Fibroblast of lung (primary cell): ENCODE results near the gene FGFBP3. TPM values are rescaled to one million over a fixed set of nuclear protein-coding genes. Genes with fewer than 3 reads are reported as not detected.

Experiments
- DNase-seq, 2 donors: peaks; one replicate each; pipeline versions ENCODE4 v3.0.0 to v3.0.0-alpha.2; 2010; ENCODE audit warnings: low read depth in 2 of 2
- H2AFZ ChIP-seq: 2 replicates; pipeline ENCODE4 v1.5.1; 2012; ENCODE audit warnings: low read length, control low read depth, inconsistent platforms
- H3K27ac ChIP-seq: 2 replicates; pipeline ENCODE4 v1.5.1; 2011; ENCODE audit warnings: low read length, control low read depth; ENCODE audit not compliant: insufficient read depth
- H3K27me3 ChIP-seq: 2 replicates; pipeline ENCODE4 v1.5.1; 2011; ENCODE audit warnings: mild to moderate bottlenecking, low read length; ENCODE audit not compliant: control insufficient read depth, insufficient read depth
- H3K36me3 ChIP-seq: 2 replicates; pipeline ENCODE4 v1.5.1; 2011; ENCODE audit warnings: low read length; ENCODE audit not compliant: control insufficient read depth, insufficient read depth
- H3K4me1 ChIP-seq: 2 replicates; pipeline ENCODE4 v1.5.1; 2011; ENCODE audit warnings: low read length; ENCODE audit not compliant: control insufficient read depth, insufficient read depth; ENCODE audit errors: extremely low read depth
- H3K4me2 ChIP-seq: 2 replicates; pipeline ENCODE4 v1.5.1; 2011; ENCODE audit warnings: low read length, control low read depth; ENCODE audit not compliant: insufficient read depth; ENCODE audit errors: extremely low read depth
- H3K4me3 ChIP-seq, 4 experiments: fragments of 200-600 bp in 1 of 4; sonication (generic) in 1 of 4; replicated peaks in 1 of 4; 2 replicates each; pipeline ENCODE4 v1.5.1; 2011 to 2016; ENCODE audit warnings: low read length in 4 of 4, low read depth in 3 of 4, mild to moderate bottlenecking in 3 of 4, control low read depth in 2 of 4, inconsistent platforms in 1 of 4, mixed read lengths in 1 of 4; ENCODE audit not compliant: insufficient read depth in 1 of 4; ENCODE audit errors: control extremely low read depth in 1 of 4
- H3K79me2 ChIP-seq: 2 replicates; pipeline ENCODE4 v1.5.1; 2012; ENCODE audit warnings: mild to moderate bottlenecking, low read length, inconsistent platforms; ENCODE audit not compliant: control insufficient read depth, insufficient read depth
- H3K9ac ChIP-seq: 2 replicates; pipeline ENCODE4 v1.5.1; 2011; ENCODE audit warnings: mild to moderate bottlenecking, low read length, control low read depth; ENCODE audit not compliant: insufficient read depth
- H3K9me3 ChIP-seq: 2 replicates; pipeline ENCODE4 v1.5.1; 2012; ENCODE audit warnings: low read depth, low read length; ENCODE audit not compliant: control insufficient read depth, insufficient read depth
- H4K20me1 ChIP-seq: 2 replicates; pipeline ENCODE4 v1.5.1; 2011; ENCODE audit warnings: low read length; ENCODE audit not compliant: control insufficient read depth, insufficient read depth; ENCODE audit errors: extremely low read depth
- CTCF ChIP-seq, 2 donors: IDR thresholded peaks in 1 of 2; conservative IDR thresholded peaks in 1 of 2; 1 replicate in 1 of 2; 2 replicates in 1 of 2; pipeline ENCODE4 v1.5.1; 2011 to 2012; ENCODE audit warnings: low read length in 2 of 2, control low read depth in 1 of 2, inconsistent platforms in 1 of 2, low read depth in 1 of 2, mild to moderate bottlenecking in 1 of 2
- EZH2 ChIP-seq: IDR thresholded peaks from 2 replicates; pipeline ENCODE4 v1.5.1; 2012; ENCODE audit warnings: low read length, control low read depth, mild to moderate bottlenecking; ENCODE audit errors: missing control alignments
- polyA plus RNA-seq, 2 donors: library from polyadenylated mRNA; depleted of rRNA in 1 of 2; stranded (reverse) in 1 of 2; unstranded in 1 of 2; fragments of >200 nt; gene quantifications; 2 replicates each; pipeline ENCODE4 v1.2.1, GENCODE V29; 2011 to 2012; ENCODE audit warnings: missing spikeins in 1 of 2
- total RNA-seq: library from RNA; depleted of rRNA; stranded (reverse); fragments of >200 nt; gene quantifications from 2 replicates; pipeline ENCODE4 v1.2.1, GENCODE V29; 2014

Gene FGFBP3
- total and polyA plus RNA-seq, 2 donors (not counting 1 experiment from before 2014, with no cell fraction given) = 0.25 to 0.50 TPM

DNA sequence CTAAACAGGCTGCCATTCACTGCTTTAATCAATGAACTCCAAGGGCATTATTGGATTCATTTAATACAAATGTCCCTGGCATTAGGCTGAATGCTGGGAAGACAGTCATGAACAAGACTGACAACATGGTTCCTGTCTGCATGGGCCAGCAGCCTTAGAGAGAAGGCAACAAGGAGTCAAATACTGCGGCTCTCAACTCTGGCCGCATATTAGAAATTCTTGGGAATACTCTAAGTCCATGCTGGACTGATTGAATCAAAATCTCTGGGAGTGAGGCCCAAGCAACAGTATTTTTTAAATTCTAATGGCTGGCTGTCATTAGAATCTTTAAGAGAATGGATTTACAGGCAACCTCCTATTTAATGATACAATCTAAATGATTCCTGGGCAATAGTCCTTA lies 34.1 kb downstream of the FGFBP3 start:
- H3K27ac ChIP-seq = no peak overlapping the region
- DNase-seq = no peak
- H3K9me3 ChIP-seq = no peaks in the 10 kb centered on the region
- H3K36me3 ChIP-seq = no peaks in the 10 kb centered on the region
- no peak for TF ChIP-seq EZH2
- TF ChIP-seq CTCF (conservative IDR thresholded peaks at IDR 0.05 in 1 of 2, IDR thresholded peaks at IDR 0.05 in 1 of 2; ENCODE audit: low read depth in 1 of 2, low read length in 2 of 2) = no peak
- no peak overlapping the region for H3K4me2 ChIP-seq
- no peaks in the 10 kb centered on the region for H3K27me3 ChIP-seq
- H4K20me1 ChIP-seq = no peaks in the 10 kb centered on the region
- H3K9ac ChIP-seq = no peak overlapping the region
- H3K4me1 ChIP-seq = no peaks in the 10 kb centered on the region
- H2AFZ ChIP-seq = no peak overlapping the region
- no peak overlapping the region for H3K4me3 ChIP-seq
- no peaks in the 10 kb centered on the region for H3K79me2 ChIP-seq

GRCh38 chr10:91865562-91866081 lies 43.7 kb downstream of the FGFBP3 start:
- Histone ChIP-seq H2AFZ (no peak overlapping the region), H3K36me3 (no peaks in the 10 kb centered on the region), H3K4me2 (no peak overlapping the region), H4K20me1 (no peaks in the 10 kb centered on the region), H3K9me3 (no peaks in the 10 kb centered on the region), H3K27me3 (no peaks in the 10 kb centered on the region), H3K9ac (no peak overlapping the region), H3K4me1 (peaks cover 2% of the 10 kb centered on the region), H3K4me3 (no peak overlapping the region), H3K27ac (no peak overlapping the region), H3K79me2 (no peaks in the 10 kb centered on the region)
- TF ChIP-seq EZH2 (no peak), CTCF (conservative IDR thresholded peaks at IDR 0.05 in 1 of 2, IDR thresholded peaks at IDR 0.05 in 1 of 2; ENCODE audit: low read depth in 1 of 2, low read length in 2 of 2) (no peak)
- no peak for DNase-seq

DNA sequence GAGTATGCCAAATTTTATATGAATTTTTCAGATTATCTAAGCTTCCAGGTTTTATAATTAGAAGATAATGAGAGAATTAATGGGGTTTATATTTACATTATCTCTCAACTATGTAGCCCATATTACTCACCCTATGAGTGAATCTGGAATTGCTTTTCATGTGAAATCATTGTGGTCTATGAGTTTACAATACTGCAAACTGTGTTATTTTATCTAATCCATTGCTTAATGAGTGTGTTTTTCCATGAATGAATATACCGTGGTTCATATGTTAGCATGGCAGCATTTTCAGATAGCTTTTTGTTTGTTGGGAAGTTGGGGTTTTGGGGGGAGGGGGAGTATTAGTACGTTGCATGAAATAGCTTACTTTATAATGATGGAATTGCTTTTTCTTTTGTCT lies 44.5 kb downstream of the FGFBP3 start:
- Histone ChIP-seq H3K27me3 (no peaks in the 10 kb centered on the region), H3K4me1 (peaks cover 2% of the 10 kb centered on the region), H3K9ac (no peak overlapping the region), H2AFZ (no peak overlapping the region), H3K27ac (no peak overlapping the region), H3K36me3 (peaks cover under 1% of the 10 kb centered on the region), H3K79me2 (no peaks in the 10 kb centered on the region), H3K9me3 (no peaks in the 10 kb centered on the region), H3K4me2 (no peak overlapping the region), H3K4me3 (no peak overlapping the region), H4K20me1 (no peaks in the 10 kb centered on the region)
- DNase-seq = peak; percentile 37 to 38
- no peak for TF ChIP-seq EZH2
- TF ChIP-seq CTCF (conservative IDR thresholded peaks at IDR 0.05 in 1 of 2, IDR thresholded peaks at IDR 0.05 in 1 of 2; ENCODE audit: low read depth in 1 of 2, low read length in 2 of 2) = no peak
